ENCODE data around the gene SCN9A.

GRCh38 chr2:166388481-166389070 lies 12.8 kb upstream of the SCN9A start:
- TF ChIP-seq, protein P1, sequence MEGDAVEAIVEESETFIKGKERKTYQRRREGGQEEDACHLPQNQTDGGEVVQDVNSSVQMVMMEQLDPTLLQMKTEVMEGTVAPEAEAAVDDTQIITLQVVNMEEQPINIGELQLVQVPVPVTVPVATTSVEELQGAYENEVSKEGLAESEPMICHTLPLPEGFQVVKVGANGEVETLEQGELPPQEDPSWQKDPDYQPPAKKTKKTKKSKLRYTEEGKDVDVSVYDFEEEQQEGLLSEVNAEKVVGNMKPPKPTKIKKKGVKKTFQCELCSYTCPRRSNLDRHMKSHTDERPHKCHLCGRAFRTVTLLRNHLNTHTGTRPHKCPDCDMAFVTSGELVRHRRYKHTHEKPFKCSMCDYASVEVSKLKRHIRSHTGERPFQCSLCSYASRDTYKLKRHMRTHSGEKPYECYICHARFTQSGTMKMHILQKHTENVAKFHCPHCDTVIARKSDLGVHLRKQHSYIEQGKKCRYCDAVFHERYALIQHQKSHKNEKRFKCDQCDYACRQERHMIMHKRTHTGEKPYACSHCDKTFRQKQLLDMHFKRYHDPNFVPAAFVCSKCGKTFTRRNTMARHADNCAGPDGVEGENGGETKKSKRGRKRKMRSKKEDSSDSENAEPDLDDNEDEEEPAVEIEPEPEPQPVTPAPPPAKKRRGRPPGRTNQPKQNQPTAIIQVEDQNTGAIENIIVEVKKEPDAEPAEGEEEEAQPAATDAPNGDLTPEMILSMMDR (IDR thresholded peaks at IDR 0.05), result no peak
- no peak for TF ChIP-seq POLR2A (IDR thresholded peaks at IDR 0.05)
